HEK293 (cell line): Measurements from ENCODE around the gene C1orf35.

Experiments used
- CTCF ChIA-PET: fragments of 350-600 bp; formaldehyde crosslinking; extraction: SDS; loops from one replicate; lab custom pipeline; 2021; ENCODE audit warnings: antibody characterized with exemption; lab: Yijun Ruan, JAX
- POLR2A ChIA-PET: fragments of 300-600 bp; formaldehyde crosslinking; extraction: SDS; loops from one replicate; lab custom pipeline; 2020; ENCODE audit warnings: antibody characterized with exemption, inconsistent platforms; lab: Yijun Ruan, JAX
- H3K27ac ChIP-seq: fragments of 200-500 bp; sonication (Bioruptor generic); 2 replicates; pipeline ENCODE4 v1.5.1; 2014; ENCODE audit warnings: low read depth, low read length, control low read depth, inconsistent platforms; ENCODE audit errors: extremely low read depth
- H3K36me3 ChIP-seq, 2 experiments: fragments of 200-500 bp in 1 of 2; sonication (Bioruptor generic) in 1 of 2; 1 replicate in 1 of 2; 2 replicates in 1 of 2; pipeline ENCODE4 v1.5.1; 2014 to 2017; ENCODE audit warnings: inconsistent platforms in 2 of 2, low read length in 2 of 2; ENCODE audit not compliant: control insufficient read depth in 2 of 2, insufficient read depth in 1 of 2
- H3K4me1 ChIP-seq: fragments of 200-500 bp; sonication (Bioruptor generic); 2 replicates; pipeline ENCODE4 v1.5.1; 2014; ENCODE audit warnings: mild to moderate bottlenecking, low read length, inconsistent platforms; ENCODE audit not compliant: control insufficient read depth, insufficient read depth
- H3K4me3 ChIP-seq: 2 replicates; pipeline ENCODE4 v1.5.1; 2011; ENCODE audit warnings: low read depth, mild to moderate bottlenecking, control low read depth, low read length, moderate library complexity
- H3K9me3 ChIP-seq: fragments of 200-500 bp; sonication (Bioruptor generic); 2 replicates; pipeline ENCODE4 v1.5.1; 2014; ENCODE audit warnings: low read depth, low read length, inconsistent platforms; ENCODE audit not compliant: control insufficient read depth, insufficient read depth
- MEIS1 ChIP-seq: sonication (generic); formaldehyde crosslinking; IDR thresholded peaks from 2 replicates; pipeline ENCODE4 v1.8.1; 2022; ENCODE audit warnings: missing genetic modification reagents, mild to moderate bottlenecking, borderline replicate concordance
- OVOL3 ChIP-seq: fragments of 450-650 bp; formaldehyde crosslinking; IDR thresholded peaks from 2 replicates; pipeline ENCODE4 v1.5.1; 2016; ENCODE audit warnings: missing biosample characterization, missing genetic modification characterization
- PRDM10 ChIP-seq: fragments of 450-650 bp; formaldehyde crosslinking; IDR thresholded peaks from 2 replicates; pipeline ENCODE4 v1.5.1; 2016; ENCODE audit warnings: missing biosample characterization, missing genetic modification characterization
- SP2 ChIP-seq: fragments of 450-650 bp; formaldehyde crosslinking; IDR thresholded peaks from 2 replicates; pipeline ENCODE4 v1.5.1; 2016; ENCODE audit warnings: missing biosample characterization, missing genetic modification characterization
- WT1 ChIP-seq: fragments of 450-650 bp; formaldehyde crosslinking; IDR thresholded peaks from 2 replicates; pipeline ENCODE4 v1.5.1; 2016; ENCODE audit warnings: missing biosample characterization, missing genetic modification characterization
- ZNF10 ChIP-seq: fragments of 450-650 bp; formaldehyde crosslinking; IDR thresholded peaks from 2 replicates; pipeline ENCODE4 v1.5.1; 2017; ENCODE audit warnings: missing biosample characterization, missing genetic modification characterization
- ZNF16 ChIP-seq: fragments of 450-650 bp; formaldehyde crosslinking; IDR thresholded peaks from 2 replicates; pipeline ENCODE4 v1.5.1; 2016; ENCODE audit warnings: low read depth, missing biosample characterization, missing genetic modification characterization
- ZNF19 ChIP-seq: fragments of 450-650 bp; formaldehyde crosslinking; IDR thresholded peaks from 2 replicates; pipeline ENCODE4; 2016; ENCODE audit warnings: missing biosample characterization, missing genetic modification characterization, low read depth
- ZNF302 ChIP-seq: fragments of 450-650 bp; formaldehyde crosslinking; IDR thresholded peaks from 2 replicates; pipeline ENCODE4 v1.5.1; 2016; ENCODE audit warnings: missing biosample characterization, missing genetic modification characterization, low read depth
- ZNF335 ChIP-seq: fragments of 450-650 bp; formaldehyde crosslinking; conservative IDR thresholded peaks from 2 replicates; pipeline ENCODE4 v1.5.1; 2016; ENCODE audit warnings: missing biosample characterization, missing genetic modification characterization
- ZNF416 ChIP-seq: fragments of 450-650 bp; formaldehyde crosslinking; IDR thresholded peaks from 2 replicates; pipeline ENCODE4 v1.5.1; 2016; ENCODE audit warnings: missing biosample characterization, missing genetic modification characterization
- ZNF423 ChIP-seq: fragments of 450-650 bp; formaldehyde crosslinking; IDR thresholded peaks from 2 replicates; pipeline ENCODE4 v1.5.1; 2016; ENCODE audit warnings: missing biosample characterization, missing genetic modification characterization
- ZNF610 ChIP-seq: fragments of 450-650 bp; formaldehyde crosslinking; IDR thresholded peaks from 2 replicates; pipeline ENCODE4 v1.5.1; 2016; ENCODE audit warnings: missing biosample characterization, missing genetic modification characterization, borderline replicate concordance
- ZNF76 ChIP-seq: fragments of 450-650 bp; formaldehyde crosslinking; IDR thresholded peaks from 2 replicates; pipeline ENCODE4; 2016; ENCODE audit warnings: low read depth, missing biosample characterization, missing genetic modification characterization, borderline replicate concordance
- ZNF837 ChIP-seq: fragments of 450-650 bp; formaldehyde crosslinking; IDR thresholded peaks from 2 replicates; pipeline ENCODE4 v1.5.1; 2016; ENCODE audit warnings: missing biosample characterization, missing genetic modification characterization
- TF ChIP-seq, protein P1 (sequence below): fragments of 450-650 bp; formaldehyde crosslinking; IDR thresholded peaks from 2 replicates; pipeline ENCODE4 v1.5.1; 2017; ENCODE audit warnings: missing biosample characterization, missing genetic modification characterization

The C1orf35 gene

GRCh38 chr1:228102791-228103620 lies at the start of gene C1orf35 (continued):
- TF ChIP-seq WT1 (tag by site-specific recombination), result peak; percentile 52
- TF ChIP-seq ZNF416 (tag by site-specific recombination), result no peak

DNA sequence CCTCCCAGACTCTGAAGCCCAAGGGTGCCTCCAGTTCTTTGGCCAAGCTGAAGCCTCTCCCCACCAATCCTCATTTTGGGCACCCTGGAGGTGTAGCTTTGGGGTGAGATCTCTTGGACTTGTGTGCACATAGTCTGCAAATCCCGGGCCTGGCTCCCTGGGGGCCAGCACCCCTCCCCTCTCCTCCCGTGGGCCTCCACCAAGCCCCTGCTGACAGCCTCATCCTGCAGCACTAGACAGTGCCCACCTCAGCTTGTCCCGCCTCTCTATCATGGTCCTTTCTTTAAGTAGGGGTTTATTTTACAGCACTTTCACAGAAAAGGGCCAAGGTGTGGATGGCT lies 49.8 kb upstream of the C1orf35 start:
- Histone ChIP-seq H3K36me3 (peaks cover 0 to 12% of the 10 kb centered on the region in 2 experiments; a peak in 1 of 3 replicates), H3K4me3 (no peak overlapping the region), H3K4me1 (peaks cover 3% of the 10 kb centered on the region; the same call in 1 of the 2 replicates), H3K9me3 (no peaks in the 10 kb centered on the region), H3K27ac (no peak overlapping the region)
- CTCF ChIA-PET, result interaction anchor here (0.6 to 2.7 kb wide), 4 partner anchors 12 to 69 kb away, joined by 3 to 14 read pairs (median 10); partner anchors contain the start of gene IBA57
- POLR2A ChIA-PET, result interaction anchor here (9.6 kb wide), 1 partner anchor 11 kb away, joined by 82 read pairs; the partner anchor contains the start of gene IBA57
- TF ChIP-seq ZNF837 (tag by site-specific recombination), result no peak
- TF ChIP-seq SP2 (tag by site-specific recombination), result no peak
- TF ChIP-seq, protein P1, sequence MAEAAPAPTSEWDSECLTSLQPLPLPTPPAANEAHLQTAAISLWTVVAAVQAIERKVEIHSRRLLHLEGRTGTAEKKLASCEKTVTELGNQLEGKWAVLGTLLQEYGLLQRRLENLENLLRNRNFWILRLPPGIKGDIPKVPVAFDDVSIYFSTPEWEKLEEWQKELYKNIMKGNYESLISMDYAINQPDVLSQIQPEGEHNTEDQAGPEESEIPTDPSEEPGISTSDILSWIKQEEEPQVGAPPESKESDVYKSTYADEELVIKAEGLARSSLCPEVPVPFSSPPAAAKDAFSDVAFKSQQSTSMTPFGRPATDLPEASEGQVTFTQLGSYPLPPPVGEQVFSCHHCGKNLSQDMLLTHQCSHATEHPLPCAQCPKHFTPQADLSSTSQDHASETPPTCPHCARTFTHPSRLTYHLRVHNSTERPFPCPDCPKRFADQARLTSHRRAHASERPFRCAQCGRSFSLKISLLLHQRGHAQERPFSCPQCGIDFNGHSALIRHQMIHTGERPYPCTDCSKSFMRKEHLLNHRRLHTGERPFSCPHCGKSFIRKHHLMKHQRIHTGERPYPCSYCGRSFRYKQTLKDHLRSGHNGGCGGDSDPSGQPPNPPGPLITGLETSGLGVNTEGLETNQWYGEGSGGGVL (tag by site-specific recombination), result no peak
- no peak for TF ChIP-seq WT1 (tag by site-specific recombination)
- TF ChIP-seq ZNF335 (tag by site-specific recombination), result no peak
- no peak for TF ChIP-seq ZNF19 (tag by site-specific recombination)
- no peak for TF ChIP-seq ZNF423 (tag by site-specific recombination)
- no peak for TF ChIP-seq ZNF610
- TF ChIP-seq ZNF76 (tag by site-specific recombination), result no peak
- TF ChIP-seq PRDM10, result no peak
- no peak for TF ChIP-seq ZNF16 (tag by site-specific recombination)
- no peak for TF ChIP-seq MEIS1 (CRISPR knock-in tag)
- no peak for TF ChIP-seq ZNF302 (tag by site-specific recombination)
- no peak for TF ChIP-seq OVOL3 (tag by site-specific recombination)
- no peak for TF ChIP-seq ZNF10 (tag by site-specific recombination)
- TF ChIP-seq, all 188 proteins: peak for 0
